IgD-negative memory B cell (primary cell): ENCODE data around the gene DYNLT1. TPM values are rescaled to one million over a fixed set of nuclear protein-coding genes. Genes with fewer than 3 reads are reported as not detected.
A peak's percentile ranks its signal among the peaks of the same experiment; 100 is the strongest.
"Not testable (repeated sequence)": the region's sequence is repeated elsewhere in the genome, so short reads cannot be mapped to it uniquely, and the experiment has no call there.

Experiments
- H3K27ac Mint-ChIP-seq, 3 donors: one replicate each; pipeline ENCODE4 v1.8.0; 2020 to 2022; ENCODE audit warnings: mild to moderate bottlenecking in 3 of 3, mixed read lengths in 3 of 3, moderate library complexity in 1 of 3
- H3K27me3 Mint-ChIP-seq: one replicate; pipeline ENCODE4 v1.8.0; 2021; ENCODE audit warnings: mixed read lengths
- H3K36me3 Mint-ChIP-seq: one replicate; pipeline ENCODE4 v1.8.0; 2020; ENCODE audit warnings: mild to moderate bottlenecking, mixed read lengths
- H3K4me1 Mint-ChIP-seq, 3 donors: one replicate each; pipeline ENCODE4 v1.8.0; 2020 to 2022; ENCODE audit warnings: mixed read lengths in 3 of 3, mild to moderate bottlenecking in 1 of 3
- H3K4me3 Mint-ChIP-seq, 4 donors: one replicate each; pipeline ENCODE4 v1.8.0; 2020 to 2022; ENCODE audit warnings: mild to moderate bottlenecking in 4 of 4, mixed read lengths in 4 of 4, moderate library complexity in 3 of 4
- H3K9me3 Mint-ChIP-seq, 3 donors: one replicate each; pipeline ENCODE4 v1.8.0; 2020 to 2021; ENCODE audit warnings: mixed read lengths in 3 of 3, mild to moderate bottlenecking in 1 of 3
- polyA plus RNA-seq: library from polyadenylated mRNA; unstranded; fragments of 300-500 nt; fragmentation: Illumina TruSeq; gene quantifications from one replicate; pipeline ENCODE4 v1.2.3, GENCODE V29; 2021

DYNLT1 gene
- polyA plus RNA-seq, 1 donor from 2014 or later: 48.6 TPM

DNA sequence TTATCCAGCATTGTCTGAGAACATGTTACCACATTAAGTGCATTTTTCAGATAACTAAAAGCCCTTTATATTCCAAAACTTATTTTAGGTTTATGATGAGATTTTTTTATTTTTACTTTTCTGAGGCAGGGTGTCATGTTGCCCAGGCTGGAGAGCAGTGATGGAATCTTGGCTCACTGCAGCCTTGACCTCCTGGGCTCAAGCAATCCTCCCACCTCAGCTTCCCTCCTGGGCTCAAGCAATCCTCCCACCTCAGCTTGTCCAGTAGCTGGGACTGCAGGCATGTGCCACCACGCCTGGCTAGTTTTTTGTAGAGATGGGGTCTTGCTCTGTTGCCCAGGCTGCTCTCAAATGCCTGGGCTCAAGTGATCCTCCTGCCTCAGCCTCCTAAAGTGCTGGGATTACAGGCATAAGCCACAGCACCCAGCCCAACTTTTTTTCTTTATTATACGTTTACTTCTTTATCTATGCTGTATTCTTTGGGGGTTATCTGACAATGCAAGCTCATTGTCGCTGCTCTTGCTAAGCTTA lies 6.2 kb downstream of the DYNLT1 start:
- no peaks in the 10 kb centered on the region for H3K27me3 Mint-ChIP-seq
- H3K4me1 Mint-ChIP-seq: peaks cover 23 to 34% (median 32%) of the 10 kb centered on the region in 3 donors
- H3K27ac Mint-ChIP-seq: peak overlapping the region; percentile 5 to 76 (median 25)
- H3K4me3 Mint-ChIP-seq: no peak overlapping the region
- H3K9me3 Mint-ChIP-seq: no peaks in the 10 kb centered on the region
- H3K36me3 Mint-ChIP-seq: peaks cover 6% of the 10 kb centered on the region

DNA sequence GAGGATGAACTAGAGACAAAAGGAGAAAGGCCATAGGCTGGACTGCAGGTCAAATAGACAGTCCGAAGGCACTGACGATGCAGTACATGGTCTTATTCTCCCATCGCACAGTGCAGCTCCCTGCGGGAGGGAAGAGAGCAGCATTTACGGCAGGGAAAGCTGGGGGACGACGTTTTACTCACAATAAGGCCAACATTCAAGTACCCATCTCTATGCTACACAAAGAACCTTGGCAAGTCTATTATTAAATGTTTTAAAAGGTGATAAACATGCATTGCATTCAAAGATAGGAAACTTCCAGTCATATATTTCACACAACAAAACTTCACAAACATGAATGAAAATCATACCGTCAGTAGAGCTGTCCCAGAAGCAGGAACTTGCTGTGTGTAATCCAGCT lies 7.8 kb downstream of the DYNLT1 start:
- peaks cover 12 to 19% (median 19%) of the 10 kb centered on the region in 3 donors for H3K4me1 Mint-ChIP-seq
- H3K36me3 Mint-ChIP-seq: peaks cover 8% of the 10 kb centered on the region
- H3K9me3 Mint-ChIP-seq: no peaks in the 10 kb centered on the region
- H3K27ac Mint-ChIP-seq: no peak overlapping the region
- H3K4me3 Mint-ChIP-seq: no peak overlapping the region
- H3K27me3 Mint-ChIP-seq: no peaks in the 10 kb centered on the region

DNA sequence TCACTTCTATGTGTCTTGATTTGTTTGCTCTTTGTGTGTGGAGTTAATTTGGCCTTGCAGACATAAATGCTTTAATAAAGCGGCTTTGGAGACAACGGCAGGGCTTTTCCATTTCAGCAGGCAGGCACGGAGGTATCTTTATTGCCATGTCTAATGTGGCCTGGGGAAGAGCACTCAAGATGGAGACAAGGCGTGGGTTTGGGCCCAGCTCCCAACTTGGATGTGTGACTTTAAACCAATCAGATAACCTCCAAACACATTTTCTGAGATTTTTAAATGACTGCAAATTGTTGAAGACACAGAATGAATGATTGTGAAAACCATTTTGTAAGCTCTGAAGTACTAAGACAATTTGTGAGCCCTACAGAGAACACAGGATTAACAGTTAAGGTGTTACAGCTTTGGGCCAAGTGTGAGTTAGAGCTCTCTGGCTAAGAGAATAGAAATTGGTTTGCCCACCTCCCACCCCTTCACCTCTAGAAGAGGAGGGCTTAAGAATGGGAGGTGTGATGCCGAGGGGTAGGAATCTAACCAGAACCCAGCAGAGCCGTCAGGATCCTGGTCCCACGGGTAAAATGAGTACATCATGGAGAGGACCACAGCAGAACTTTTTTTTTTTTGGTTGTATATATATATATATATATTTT lies 9.0 kb downstream of the DYNLT1 start:
- Mint-ChIP-seq H3K4me1 (peaks cover 8 to 12% (median 10%) of the 10 kb centered on the region in 3 donors), H3K4me3 (no peak overlapping the region), H3K27ac (no peak overlapping the region), H3K36me3 (peaks cover 8% of the 10 kb centered on the region), H3K9me3 (no peaks in the 10 kb centered on the region), H3K27me3 (no peaks in the 10 kb centered on the region)

DNA sequence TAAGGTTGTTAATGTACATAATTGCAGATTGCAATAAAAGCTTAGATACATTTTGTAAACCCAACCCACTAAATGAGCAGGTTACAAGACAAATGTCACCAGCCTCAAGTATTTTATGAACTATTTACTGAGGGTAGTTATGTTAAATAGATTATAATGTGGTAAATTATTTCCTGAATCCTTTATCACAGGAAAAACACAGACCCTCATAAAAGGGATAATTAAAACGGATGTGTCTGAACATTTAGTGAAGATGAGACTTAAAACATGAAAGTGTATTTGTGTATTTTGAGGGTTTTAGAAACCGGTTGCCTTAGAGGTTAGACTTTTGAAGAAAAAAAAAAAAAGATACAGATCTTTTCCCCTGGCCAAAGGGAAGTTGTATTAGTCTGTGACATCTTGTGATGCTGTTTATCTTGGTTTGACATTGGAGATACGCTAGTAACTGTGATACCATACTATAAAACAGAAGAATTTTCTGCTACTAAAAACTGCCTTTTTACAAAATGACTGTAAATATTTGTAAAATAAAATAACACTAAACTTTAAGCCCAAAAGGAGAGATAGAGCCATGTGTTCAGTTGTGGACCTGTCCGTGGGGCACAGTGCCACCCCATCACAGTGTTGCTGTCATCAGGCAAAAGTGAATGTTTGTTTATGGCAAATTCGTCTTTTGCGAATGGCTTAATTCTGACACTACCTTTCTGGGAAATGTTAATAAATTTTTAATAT lies 9.7 kb downstream of the DYNLT1 start:
- Mint-ChIP-seq H3K9me3 (no peaks in the 10 kb centered on the region), H3K4me3 (no peak overlapping the region), H3K36me3 (peaks cover 8% of the 10 kb centered on the region), H3K4me1 (peaks cover 3 to 7% (median 4%) of the 10 kb centered on the region in 3 donors), H3K27me3 (no peaks in the 10 kb centered on the region), H3K27ac (peak overlapping the region in 1 of 3 donors; percentile 56)

DNA sequence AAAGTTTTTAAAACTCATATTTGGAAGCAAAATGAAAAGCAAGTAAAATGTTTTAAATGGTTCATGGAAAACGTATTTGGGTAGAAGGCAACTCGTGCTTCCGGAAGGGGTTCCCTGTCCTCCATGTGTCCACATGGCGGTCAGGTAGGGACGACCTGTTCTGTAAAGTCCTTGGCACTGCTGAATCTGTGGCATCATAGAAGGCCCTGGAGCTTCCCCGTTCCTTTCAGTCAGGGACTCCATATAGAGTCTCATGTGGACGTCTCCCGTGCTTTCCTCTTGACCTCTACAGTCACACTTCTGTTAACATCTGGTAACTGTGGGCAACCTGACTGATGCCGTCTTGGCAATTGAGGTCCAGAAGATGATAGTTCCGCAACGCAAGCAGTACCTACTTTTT lies 11.4 kb downstream of the DYNLT1 start:
- Mint-ChIP-seq H3K4me1 (peaks cover 0 to 2% (median 0%) of the 10 kb centered on the region in 3 donors), H3K4me3 (no peak overlapping the region), H3K27ac (no peak overlapping the region), H3K36me3 (peaks cover 11% of the 10 kb centered on the region), H3K9me3 (no peaks in the 10 kb centered on the region), H3K27me3 (no peaks in the 10 kb centered on the region)

DNA sequence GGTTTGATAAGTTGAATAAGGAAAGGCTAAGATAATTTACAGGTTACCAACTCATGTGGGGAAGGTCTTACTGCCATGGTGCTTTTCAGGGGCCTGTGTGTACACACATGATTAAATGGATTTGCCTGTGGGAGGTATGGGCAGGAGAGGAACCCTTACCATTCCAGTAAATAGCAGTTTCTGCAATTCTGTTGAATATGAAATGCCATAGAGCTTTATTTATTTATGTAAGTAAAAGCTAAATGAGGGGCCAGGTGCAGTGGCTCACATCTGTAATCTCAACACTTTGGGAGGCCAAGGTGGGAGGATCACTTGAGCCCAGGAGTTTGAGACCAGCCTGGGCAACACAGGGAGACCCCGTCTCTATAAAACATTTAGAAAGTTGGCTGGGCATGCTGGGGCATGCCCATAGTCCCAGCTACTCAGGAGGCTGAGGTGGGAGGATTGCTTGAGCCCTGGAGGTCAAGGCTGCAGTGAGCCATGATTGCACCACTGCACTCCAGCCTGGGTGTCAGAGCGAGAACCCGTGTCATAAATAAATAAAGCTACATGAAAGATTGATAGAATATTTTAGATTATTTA lies 11.9 kb downstream of the DYNLT1 start:
- H3K27me3 Mint-ChIP-seq, H3K4me3 Mint-ChIP-seq, H3K4me1 Mint-ChIP-seq, H3K27ac Mint-ChIP-seq, H3K9me3 Mint-ChIP-seq: not testable (repeated sequence)
- H3K36me3 Mint-ChIP-seq: peaks cover 11% of the 10 kb centered on the region

DNA sequence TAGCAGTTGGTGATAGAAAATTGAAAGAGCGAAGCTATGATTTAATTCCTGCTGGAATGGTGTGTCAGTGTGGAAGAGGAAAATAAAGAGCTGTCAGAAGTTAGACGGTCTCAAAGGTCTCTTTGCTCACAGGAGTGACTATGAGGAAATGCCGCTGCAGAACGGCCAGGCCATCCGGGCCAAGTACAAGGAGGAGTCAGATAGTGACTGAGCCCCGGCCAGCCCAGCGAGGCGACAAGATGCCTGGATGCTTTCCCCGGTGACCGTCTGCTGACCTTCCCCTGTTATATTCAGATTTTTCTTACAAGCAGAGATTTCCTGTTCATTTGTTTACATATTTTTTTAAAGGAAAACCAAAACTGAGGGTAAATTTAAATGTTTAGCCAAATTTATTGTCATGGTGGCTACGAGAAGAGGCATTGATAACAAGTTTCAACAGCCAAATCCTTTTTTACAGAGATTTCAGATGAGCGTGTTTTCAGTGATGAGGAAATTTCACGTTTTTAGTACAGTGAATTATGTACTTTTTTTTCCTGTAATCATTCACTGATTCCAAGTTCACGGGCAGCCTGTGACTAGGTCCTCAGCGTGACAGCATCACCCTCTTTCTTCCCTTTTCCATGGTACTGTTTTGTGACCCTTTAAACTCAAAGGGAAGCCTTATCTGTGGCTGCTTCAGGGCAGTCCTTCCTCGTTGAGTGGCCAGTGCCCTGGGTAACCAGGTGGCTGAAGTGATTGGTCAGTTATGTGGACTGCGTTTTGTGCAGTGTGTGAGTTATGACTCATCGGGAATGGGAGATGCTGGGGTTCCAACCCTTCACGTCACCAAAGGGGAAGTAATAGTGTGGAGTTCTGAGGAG lies 12.6 kb downstream of the DYNLT1 start:
- Mint-ChIP-seq H3K4me3 (peak overlapping the region in 1 of 4 donors; percentile 35), H3K4me1 (peaks cover 0 to 4% (median 0%) of the 10 kb centered on the region in 3 donors), H3K27ac (peak overlapping the region in 1 of 3 donors; percentile 69), H3K27me3 (no peaks in the 10 kb centered on the region), H3K9me3 (no peaks in the 10 kb centered on the region), H3K36me3 (peaks cover 11% of the 10 kb centered on the region)

DNA sequence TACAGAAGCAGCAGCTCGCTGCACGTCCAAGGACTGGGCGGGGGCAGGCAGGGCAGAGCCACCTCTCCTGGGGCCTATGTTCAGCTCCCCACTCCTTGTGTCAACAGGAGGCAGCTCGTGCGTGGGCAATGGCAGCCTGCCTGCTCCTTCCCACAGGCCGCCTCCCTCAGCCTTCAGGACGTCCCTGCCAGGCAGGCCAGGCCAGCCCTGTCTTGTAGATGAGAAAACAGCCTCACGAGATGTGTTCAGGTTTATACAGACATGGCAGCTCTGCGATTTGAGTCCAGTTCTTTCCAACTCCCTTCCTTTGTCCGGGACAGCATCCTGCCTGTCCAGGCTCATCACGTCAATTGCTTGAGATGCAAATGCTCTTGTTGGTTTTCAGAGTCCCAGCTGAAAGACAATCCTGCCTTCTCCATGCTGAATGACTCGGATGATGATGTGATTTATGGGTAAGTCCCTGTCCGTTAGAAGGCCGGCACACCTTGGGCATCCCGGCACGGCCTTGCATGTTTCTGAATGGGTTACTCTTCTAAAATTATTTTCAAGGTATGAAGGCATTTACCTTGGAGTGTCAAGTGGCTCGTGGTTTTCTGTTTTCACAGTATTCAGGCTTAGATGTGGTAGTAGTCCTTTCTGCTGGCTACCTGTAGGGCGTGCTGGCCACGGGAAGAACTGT lies 13.5 kb downstream of the DYNLT1 start:
- H3K9me3 Mint-ChIP-seq: no peaks in the 10 kb centered on the region
- no peaks in the 10 kb centered on the region for H3K27me3 Mint-ChIP-seq
- peaks cover 0 to 4% (median 0%) of the 10 kb centered on the region in 3 donors for H3K4me1 Mint-ChIP-seq
- no peak overlapping the region for H3K4me3 Mint-ChIP-seq
- peaks cover 11% of the 10 kb centered on the region for H3K36me3 Mint-ChIP-seq
- peak overlapping the region in 2 of 3 donors; percentile 69 to 74 for H3K27ac Mint-ChIP-seq

DNA sequence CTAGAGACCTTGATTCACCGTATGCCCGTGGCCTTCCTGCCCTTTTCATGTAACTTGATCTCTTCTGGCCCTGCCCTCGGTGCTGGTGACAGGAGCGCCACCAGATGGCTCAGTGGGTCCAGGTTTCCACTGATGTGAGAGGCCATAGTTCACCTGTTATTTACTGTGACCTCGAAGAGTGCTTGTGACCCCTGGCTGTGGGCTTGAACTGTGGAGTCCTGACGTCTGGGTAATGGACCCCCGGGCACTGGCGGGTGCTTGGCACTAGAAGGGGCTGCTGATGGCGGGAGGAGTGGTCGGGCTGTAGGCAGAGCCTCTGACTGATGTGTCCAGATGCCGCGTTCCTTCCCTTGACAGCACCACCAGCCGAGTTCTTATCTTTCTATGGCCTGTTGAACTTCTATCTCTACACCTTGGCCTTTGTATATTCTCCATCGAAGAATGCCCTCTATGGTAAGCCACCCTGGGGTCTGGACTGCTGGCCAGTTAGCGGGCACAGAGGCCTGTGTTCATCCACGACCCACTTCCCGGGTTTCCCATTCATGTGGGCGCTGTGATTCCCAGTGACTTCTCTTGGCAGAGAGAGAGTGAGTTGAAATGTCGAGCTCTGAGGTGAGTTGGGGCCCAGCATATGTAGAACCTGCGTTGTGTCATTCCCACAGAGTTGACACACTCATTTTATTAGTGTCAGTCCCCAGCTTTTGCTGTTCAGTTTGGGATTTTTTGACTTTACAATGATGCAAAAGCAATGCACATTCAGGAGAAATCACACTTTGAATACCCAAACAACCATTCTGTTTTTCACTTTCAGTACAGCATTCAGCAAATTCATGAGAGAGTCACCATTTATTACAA lies 14.9 kb downstream of the DYNLT1 start:
- no peak overlapping the region for H3K4me3 Mint-ChIP-seq
- no peaks in the 10 kb centered on the region for H3K27me3 Mint-ChIP-seq
- peak overlapping the region in 1 of 3 donors; percentile 35 for H3K27ac Mint-ChIP-seq
- no peaks in the 10 kb centered on the region for H3K9me3 Mint-ChIP-seq
- H3K4me1 Mint-ChIP-seq: peaks cover 0 to 4% (median 0%) of the 10 kb centered on the region in 3 donors
- H3K36me3 Mint-ChIP-seq: peaks cover 5% of the 10 kb centered on the region

DNA sequence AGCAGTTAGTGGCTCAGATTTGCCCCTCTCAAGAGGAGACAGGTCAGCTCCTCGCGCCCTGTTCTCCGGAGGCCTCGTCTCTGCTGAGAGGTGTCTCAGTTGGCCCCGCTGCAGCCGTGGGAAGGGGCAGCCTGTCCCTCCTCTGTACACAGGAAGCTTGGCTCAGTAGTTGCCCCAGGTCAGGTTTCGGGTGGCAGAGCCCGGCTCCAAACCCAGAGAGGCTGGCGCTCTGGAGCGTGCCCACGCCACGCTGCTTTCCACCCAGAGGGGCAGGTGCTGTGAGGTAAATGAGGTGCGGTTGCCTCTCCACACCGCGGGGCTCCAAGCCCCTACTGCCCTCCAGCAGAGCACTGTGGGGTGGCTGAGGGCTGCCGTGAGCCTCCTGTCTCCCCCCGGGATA lies 16.0 kb downstream of the DYNLT1 start:
- H3K4me1 Mint-ChIP-seq: peaks cover 0 to 4% (median 0%) of the 10 kb centered on the region in 3 donors
- peaks cover 5% of the 10 kb centered on the region for H3K36me3 Mint-ChIP-seq
- H3K27ac Mint-ChIP-seq: no peak overlapping the region

DNA sequence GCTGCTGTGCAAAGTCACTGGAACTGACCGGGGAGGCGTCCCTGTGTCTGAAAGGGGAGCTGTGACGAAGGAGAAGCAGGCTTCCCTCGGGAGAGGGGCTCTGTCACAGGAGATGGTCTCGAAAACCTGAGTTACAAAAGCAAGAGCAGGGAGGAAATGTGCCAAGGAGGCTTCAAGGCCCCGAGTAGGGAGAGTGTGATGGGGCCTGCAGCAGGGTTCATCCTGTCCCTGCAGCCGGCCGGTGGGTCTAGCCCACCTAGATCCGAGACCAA lies 16.7 kb downstream of the DYNLT1 start:
- H3K27ac Mint-ChIP-seq: peak overlapping the region in 1 of 3 donors; percentile 43

More for the DNA sequence above, 16.0 kb downstream of the DYNLT1 start:
- H3K27me3 Mint-ChIP-seq: no peaks in the 10 kb centered on the region
- no peak overlapping the region for H3K4me3 Mint-ChIP-seq
- no peaks in the 10 kb centered on the region for H3K9me3 Mint-ChIP-seq

DNA sequence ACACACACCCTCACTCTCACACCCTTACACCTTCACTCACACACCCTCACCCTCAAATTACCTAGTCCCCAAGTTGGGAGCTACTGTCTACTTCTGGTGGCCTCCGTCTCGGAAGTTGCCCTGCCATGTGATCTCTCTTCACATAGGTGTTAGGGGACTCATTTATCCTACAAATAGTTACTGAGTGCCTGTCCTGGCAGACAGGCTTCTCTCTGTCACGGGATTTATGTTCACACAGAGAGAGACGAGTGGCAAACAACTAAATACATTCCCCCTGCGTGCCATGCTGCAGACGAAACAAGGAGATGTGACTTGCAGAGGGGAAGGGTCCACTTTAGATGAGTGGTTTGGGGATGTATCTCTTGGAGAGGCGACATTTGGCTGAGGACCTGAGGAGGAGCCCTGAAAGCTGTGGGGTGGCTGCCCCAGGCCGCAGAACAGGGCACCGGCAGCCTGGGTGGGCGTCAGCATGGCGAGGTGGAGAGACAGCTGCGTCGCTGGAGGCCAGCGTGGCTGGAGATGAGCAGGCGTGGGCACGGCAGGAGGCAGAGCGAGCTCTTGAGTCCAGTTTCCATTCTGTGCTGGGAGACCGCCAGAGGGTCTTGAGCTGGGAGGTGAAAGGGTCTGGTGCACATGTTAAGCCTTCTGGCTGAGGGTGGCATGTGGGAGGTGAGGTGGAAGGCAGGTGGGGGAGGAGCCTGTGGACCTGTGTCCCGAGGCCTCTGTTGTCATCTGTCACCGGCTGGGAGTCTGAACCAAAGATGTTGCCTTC lies 17.2 kb downstream of the DYNLT1 start:
- Mint-ChIP-seq H3K27ac (peak overlapping the region in 1 of 3 donors; percentile 43), H3K9me3 (no peaks in the 10 kb centered on the region), H3K27me3 (no peaks in the 10 kb centered on the region), H3K4me1 (peaks cover 0 to 4% (median 0%) of the 10 kb centered on the region in 3 donors), H3K4me3 (peak overlapping the region in 1 of 4 donors; percentile 18), H3K36me3 (peaks cover 3% of the 10 kb centered on the region)

More for the DNA sequence above, 16.7 kb downstream of the DYNLT1 start:
- Mint-ChIP-seq H3K4me1 (peaks cover 0 to 4% (median 0%) of the 10 kb centered on the region in 3 donors), H3K4me3 (no peak overlapping the region), H3K9me3 (no peaks in the 10 kb centered on the region), H3K36me3 (peaks cover 3% of the 10 kb centered on the region), H3K27me3 (no peaks in the 10 kb centered on the region)
